A673 (cell line): ENCODE measurements around the gene CASKIN1. TPM values are rescaled to one million over a fixed set of nuclear protein-coding genes. Genes with fewer than 3 reads are reported as not detected.

Source experiments
- BruUV-seq: library from RNA; stranded (reverse); fragments of 400-500 nt; replicated peaks from 2 replicates; lab custom pipeline; 2021; lab: Mats Ljungman, UMichigan
- CTCF ChIA-PET: fragments of 300-600 bp; sonication (Branson Sonifier 250); formaldehyde crosslinking; loops from one replicate; lab custom pipeline; 2022; ENCODE audit warnings: antibody characterized with exemption; lab: Charles Lee
- POLR2A ChIA-PET: fragments of 300-600 bp; sonication (Branson Sonifier 250); formaldehyde crosslinking; loops from one replicate; lab custom pipeline; 2022; ENCODE audit warnings: antibody characterized with exemption; ENCODE audit not compliant: low non-redundant PET; lab: Charles Lee
- DNase-seq: peaks from one replicate; pipeline ENCODE4 v3.0.0-alpha.2; 2015; ENCODE audit warnings: low spot score
- H3K27ac ChIP-seq: fragments of 200-600 bp; sonication (generic); 2 replicates; pipeline ENCODE4 v1.5.1; 2016; ENCODE audit warnings: mixed run types, low read depth, mild to moderate bottlenecking, mixed read lengths, antibody characterized with exemption, low read length; ENCODE audit not compliant: poor library complexity, severe bottlenecking
- H3K27me3 ChIP-seq: fragments of 200-600 bp; sonication (generic); replicated peaks from 2 replicates; pipeline ENCODE4 v1.6.1; 2017; ENCODE audit warnings: mixed run types, low read depth, mild to moderate bottlenecking, mixed read lengths, antibody characterized with exemption, low read length; ENCODE audit not compliant: insufficient read depth, poor library complexity
- H3K36me3 ChIP-seq: fragments of 200-600 bp; sonication (generic); 2 replicates; pipeline ENCODE4 v1.6.1; 2016; ENCODE audit warnings: mixed run types, mild to moderate bottlenecking, mixed read lengths, antibody characterized with exemption, low read length; ENCODE audit not compliant: insufficient read depth, poor library complexity, severe bottlenecking
- H3K4me1 ChIP-seq: fragments of 200-600 bp; sonication (generic); 2 replicates; pipeline ENCODE4 v1.6.1; 2017; ENCODE audit warnings: mixed run types, mild to moderate bottlenecking, mixed read lengths, antibody characterized with exemption, low read length; ENCODE audit not compliant: insufficient read depth, poor library complexity, severe bottlenecking
- H3K4me3 ChIP-seq: fragments of 200-600 bp; sonication (generic); 2 replicates; pipeline ENCODE4 v1.5.1; 2016; ENCODE audit warnings: low read depth, mixed run types, mild to moderate bottlenecking, mixed read lengths, low read length; ENCODE audit not compliant: poor library complexity, severe bottlenecking
- H3K9me3 ChIP-seq: fragments of 200-600 bp; sonication (generic); 2 replicates; pipeline ENCODE4 v1.6.1; 2016; ENCODE audit warnings: mixed run types, low read depth, mild to moderate bottlenecking, mixed read lengths, antibody characterized with exemption, low read length; ENCODE audit not compliant: poor library complexity, severe bottlenecking
- CTCF ChIP-seq: fragments of 300-800, 200-600 bp; sonication (generic); conservative IDR thresholded peaks from 2 replicates; pipeline ENCODE4 v1.5.1; 2017; ENCODE audit warnings: low read depth, mild to moderate bottlenecking, antibody characterized with exemption, low read length, moderate library complexity, mixed read lengths
- EZH2 ChIP-seq: fragments of 200-600 bp; sonication (generic); IDR thresholded peaks from 2 replicates; pipeline ENCODE4 v1.6.1; 2017; ENCODE audit warnings: borderline replicate concordance, low read depth, mild to moderate bottlenecking, mixed read lengths, antibody characterized with exemption, low read length; ENCODE audit not compliant: poor library complexity, severe bottlenecking
- intact Hi-C: fragments of 100-400 bp; cut with micrococcal nuclease; formaldehyde crosslinking; loops from one replicate; pipeline ENCODE4 v1.10.0; 2022; ENCODE audit not compliant: unreplicated experiment
- total RNA-seq: library from RNA; stranded (reverse); gene quantifications from 2 replicates; pipeline ENCODE4 v1.2.3, GENCODE V29; 2021

Gene CASKIN1
- total RNA-seq, 1 experiment from 2014 or later: 1.1 TPM

GRCh38 chr16:2165861-2166260, 30.5 kb downstream of the CASKIN1 start:
- Histone ChIP-seq H3K4me3 (no peak overlapping the region), H3K9me3 (no peaks in the 10 kb centered on the region), H3K27me3 (no peaks in the 10 kb centered on the region), H3K4me1 (no peaks in the 10 kb centered on the region), H3K27ac (no peak overlapping the region), H3K36me3 (peaks cover 10% of the 10 kb centered on the region)
- CTCF ChIA-PET: no interaction called here
- intact Hi-C loops: no loop called here
- no peak for TF ChIP-seq CTCF
- TF ChIP-seq EZH2: no peak
- BruUV-seq: no TSS peak
- POLR2A ChIA-PET: no interaction called here
- no peak for DNase-seq

GRCh38 chr16:2163211-2163881, 33.1 kb downstream of the CASKIN1 start:
- no peaks in the 10 kb centered on the region for H3K27me3 ChIP-seq
- ChIA-PET POLR2A (no interaction called here), CTCF (no interaction called here)
- peaks cover 16% of the 10 kb centered on the region for H3K4me1 ChIP-seq
- intact Hi-C loops: no loop called here
- H3K4me3 ChIP-seq: no peak overlapping the region
- H3K36me3 ChIP-seq: peaks cover 6% of the 10 kb centered on the region
- no TSS peak for BruUV-seq
- DNase-seq: no peak
- no peak overlapping the region for H3K27ac ChIP-seq
- no peak for TF ChIP-seq CTCF
- no peak for TF ChIP-seq EZH2
- no peaks in the 10 kb centered on the region for H3K9me3 ChIP-seq

GRCh38 chr16:2162676-2163118, 33.7 kb downstream of the CASKIN1 start:
- POLR2A ChIA-PET: interaction anchor here (0.5 kb wide), 1 partner anchor 106 kb away, joined by 8 read pairs; no protein-coding TSS in a partner anchor
- no peak for TF ChIP-seq CTCF
- TF ChIP-seq EZH2: no peak
- intact Hi-C loops: no loop called here
- CTCF ChIA-PET: no interaction called here
- no peaks in the 10 kb centered on the region for H3K9me3 ChIP-seq
- H3K36me3 ChIP-seq: peaks cover 6% of the 10 kb centered on the region
- no peak overlapping the region for H3K4me3 ChIP-seq
- no peak overlapping the region for H3K27ac ChIP-seq
- DNase-seq: no peak
- no TSS peak for BruUV-seq
- peaks cover 19% of the 10 kb centered on the region for H3K4me1 ChIP-seq
- no peaks in the 10 kb centered on the region for H3K27me3 ChIP-seq
